Measurements from ENCODE around the gene CCDC160. TPM values are rescaled to one million over a fixed set of nuclear protein-coding genes. Genes with fewer than 3 reads are reported as not detected.

The CCDC160 gene
- total and polyA plus RNA-seq, 2 of the 8 experiments (the other 6 are each of a cell fraction or from before 2014, with no cell fraction given), result 0.92 to 2.6 TPM

- Histone ChIP-seq H4K5ac (ENCODE audit: insufficient read length, low read depth, low read length) (no peak overlapping the region), H2BK120ac (replicated peaks; ENCODE audit: low read depth, low read length) (no peak overlapping the region), H3K4me3 (ENCODE audit: extremely low read depth in 1 of 4, insufficient read depth in 2 of 4, low read depth in 3 of 4, low read length in 4 of 4) (no peak overlapping the region), H3K14ac (ENCODE audit: insufficient read length) (no peak overlapping the region), H3K9me3 (ENCODE audit: insufficient read depth in 2 of 2, low read depth in 1 of 2, low read length in 1 of 2) (0 out of 4 replicates have a peak, but pooled peaks cover 0 to 3% of the 10 kb centered on the region in 2 experiments), H3K27me3 (replicated peaks in 1 of 4; ENCODE audit: control insufficient read depth in 3 of 4, extremely low read depth in 1 of 4, insufficient read depth in 3 of 4, low read length in 3 of 4) (no peaks in the 10 kb centered on the region), H3K4me2 (ENCODE audit: insufficient read depth in 1 of 2, low read depth in 2 of 2, low read length in 2 of 2) (no peak overlapping the region), H2BK20ac (ENCODE audit: low read length) (no peak overlapping the region), H3K4me1 (replicated peaks in 1 of 4; ENCODE audit: control insufficient read depth in 3 of 4, insufficient read depth in 4 of 4, low read length in 3 of 4) (no peaks in the 10 kb centered on the region), H4K91ac (replicated peaks; ENCODE audit: insufficient read length, low read length) (no peak overlapping the region), H3K56ac (replicated peaks; ENCODE audit: insufficient read length, low read depth, low read length) (no peak overlapping the region), H3K18ac (ENCODE audit: extremely low read depth, low read length) (no peak overlapping the region), H2BK12ac (ENCODE audit: low read depth, low read length) (no peak overlapping the region), H3K79me2 (ENCODE audit: control insufficient read depth in 1 of 2, insufficient read depth in 2 of 2, low read length in 2 of 2) (no peaks in the 10 kb centered on the region), H2BK15ac (ENCODE audit: low read length) (no peak overlapping the region), H3K4ac (replicated peaks; ENCODE audit: insufficient read length, low read depth, low read length) (no peak overlapping the region), H3K36me3 (ENCODE audit: control insufficient read depth in 2 of 4, insufficient read depth in 4 of 4, low read length in 3 of 4) (no peaks in the 10 kb centered on the region), H2BK5ac (ENCODE audit: low read depth, low read length) (no peak overlapping the region), H3K23ac (ENCODE audit: insufficient read length) (no peak overlapping the region), H3K23me2 (ENCODE audit: low read depth, low read length) (no peaks in the 10 kb centered on the region), H3K79me1 (ENCODE audit: low read depth, low read length) (no peaks in the 10 kb centered on the region), H3K9ac (replicated peaks in 1 of 4; ENCODE audit: extremely low read depth in 1 of 4, low read depth in 3 of 4, low read length in 3 of 4) (no peak overlapping the region), H2AK5ac (ENCODE audit: low read depth, low read length) (no peak overlapping the region), H3K27ac (ENCODE audit: low read depth, low read length) (no peak overlapping the region), H4K8ac (ENCODE audit: extremely low read depth, insufficient read depth, low read length) (no peak overlapping the region), H2AFZ (ENCODE audit: low read length) (no peak overlapping the region), H4K20me1 (replicated peaks in 1 of 2; ENCODE audit: control insufficient read depth in 1 of 2, insufficient read depth in 2 of 2, low read length in 2 of 2) (no peaks in the 10 kb centered on the region)
- no peak for FAIRE-seq
- ChIA-PET POLR2A (ENCODE audit: partially characterized antibody) (no interaction called here), CTCF (ENCODE audit: partially characterized antibody) (no interaction called here)
- DNase-seq (ENCODE audit: low read depth in 1 of 2, low spot score in 2 of 2), result no peak
- WGBS, 2 experiments (ENCODE audit: extremely low coverage in 1 of 2, insufficient coverage in 1 of 2, insufficient read length in 1 of 2, insufficient replicate concordance in 2 of 2, low coverage in 1 of 2, low lambda C conversion rate in 2 of 2, missing lambda C conversion rate in 1 of 2), result 93% methylated on average over 3 of the region's 3 CpGs; no CpG with 5 or more reads in 1 of the 2 experiments
- TF ChIP-seq CBX8 (IDR thresholded peaks at IDR 0.05; ENCODE audit: borderline replicate concordance, low read depth, low read length) (no peak), TBP (IDR thresholded peaks at IDR 0.05; ENCODE audit: low read depth, low read length) (no peak), BACH1 (IDR thresholded peaks at IDR 0.05; ENCODE audit: low read length) (no peak), MAFK (IDR thresholded peaks at IDR 0.05; ENCODE audit: low read depth, low read length) (no peak), RAD21 (IDR thresholded peaks at IDR 0.05 in 1 of 2, conservative IDR thresholded peaks at IDR 0.05 in 1 of 2; ENCODE audit: low read depth in 2 of 2, low read length in 2 of 2) (no peak), GABPA (IDR thresholded peaks at IDR 0.05; ENCODE audit: borderline replicate concordance, insufficient read depth, low read length) (no peak), POU5F1 (IDR thresholded peaks at IDR 0.05; ENCODE audit: low read depth, low read length) (no peak), ASH2L (IDR thresholded peaks at IDR 0.05; ENCODE audit: low read length) (no peak), CTCF (IDR thresholded peaks at IDR 0.05; ENCODE audit: control extremely low read depth in 1 of 3, insufficient read depth in 1 of 3, low read depth in 1 of 3, low read length in 3 of 3) (no peak), ZNF274 (IDR thresholded peaks at IDR 0.05; ENCODE audit: borderline replicate concordance, extremely low read depth, low read length) (no peak)
- TF ChIP-seq, protein P1, sequence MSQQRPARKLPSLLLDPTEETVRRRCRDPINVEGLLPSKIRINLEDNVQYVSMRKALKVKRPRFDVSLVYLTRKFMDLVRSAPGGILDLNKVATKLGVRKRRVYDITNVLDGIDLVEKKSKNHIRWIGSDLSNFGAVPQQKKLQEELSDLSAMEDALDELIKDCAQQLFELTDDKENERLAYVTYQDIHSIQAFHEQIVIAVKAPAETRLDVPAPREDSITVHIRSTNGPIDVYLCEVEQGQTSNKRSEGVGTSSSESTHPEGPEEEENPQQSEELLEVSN (IDR thresholded peaks at IDR 0.05), result no peak
These were observed 30.8 kb upstream of the CCDC160 start for GRCh38 chrX:134206221-134206620.

All from H1 (cell line).